Stimulated activated CD4-positive, alpha-beta T cell treated with anti-CD3 and anti-CD28 coated beads, TNF-alpha, amount 100 ng/mL, for 48 hours (primary cell): ENCODE results near the gene PROSER2.

ENCODE experiments used
- DNase-seq, 3 donors: peaks; one replicate each; pipeline ENCODE4 v3.0.0-alpha.2; 2020; ENCODE audit warnings: low read depth in 3 of 3

Gene PROSER2

DNA sequence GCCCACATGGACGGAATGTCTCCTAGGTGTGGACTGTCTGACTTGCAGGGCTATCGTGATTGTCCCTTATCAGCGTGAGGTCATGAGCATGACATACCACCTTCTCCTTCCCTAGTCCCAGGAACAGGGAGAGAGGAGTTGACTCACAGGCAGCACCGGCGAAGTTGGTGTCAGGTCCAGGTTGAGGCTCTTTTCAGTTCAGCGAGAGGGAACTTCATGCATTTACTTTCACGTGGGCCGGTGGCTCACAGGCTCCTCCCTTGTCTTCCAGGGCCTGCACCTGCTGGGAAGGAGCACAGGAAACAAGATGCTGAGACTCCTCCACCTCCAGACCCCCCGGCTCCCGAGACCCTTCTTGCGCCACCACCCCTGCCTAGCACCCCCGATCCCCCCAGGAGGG, 46.1 kb downstream of the PROSER2 start:
- DNase-seq: no peak

DNA sequence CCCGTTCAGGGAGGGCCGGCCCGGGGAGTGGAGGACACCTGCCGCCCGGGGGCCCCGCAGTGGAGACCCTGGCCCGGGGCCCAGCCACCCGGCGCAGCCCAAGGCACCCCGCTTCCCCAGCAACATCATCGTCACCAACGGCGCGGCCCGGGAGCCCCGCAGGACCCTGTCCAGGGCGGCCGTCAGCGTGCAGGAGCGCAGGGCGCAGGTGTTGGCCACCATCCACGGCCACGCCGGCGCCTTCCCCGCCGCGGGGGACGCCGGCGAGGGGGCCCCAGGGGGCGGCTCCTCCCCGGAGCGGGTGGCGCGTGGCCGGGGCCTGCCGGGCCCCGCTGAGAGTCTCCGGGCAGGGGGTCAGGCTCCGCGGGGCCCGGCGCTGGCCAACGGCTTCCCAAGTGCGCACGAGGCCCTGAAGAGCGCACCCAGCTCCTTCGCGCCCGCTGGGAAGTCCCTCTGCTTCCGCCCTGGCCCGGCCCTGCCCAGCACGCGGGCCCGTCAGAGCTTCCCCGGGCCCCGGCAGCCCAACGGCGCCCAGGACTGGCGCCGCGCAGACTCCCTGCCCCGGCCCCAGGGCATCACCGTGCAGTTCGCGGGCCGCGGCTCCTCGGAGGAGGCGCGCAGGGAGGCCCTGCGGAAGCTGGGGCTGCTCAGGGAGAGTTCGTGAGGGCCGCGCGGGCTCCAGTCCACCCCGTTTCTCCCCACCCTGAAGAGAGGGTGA, 46.7 kb downstream of the PROSER2 start:
- DNase-seq: no peak

GRCh38 chr10:11870461-11870780, 47.3 kb downstream of the PROSER2 start:
- DNase-seq: no peak

DNA sequence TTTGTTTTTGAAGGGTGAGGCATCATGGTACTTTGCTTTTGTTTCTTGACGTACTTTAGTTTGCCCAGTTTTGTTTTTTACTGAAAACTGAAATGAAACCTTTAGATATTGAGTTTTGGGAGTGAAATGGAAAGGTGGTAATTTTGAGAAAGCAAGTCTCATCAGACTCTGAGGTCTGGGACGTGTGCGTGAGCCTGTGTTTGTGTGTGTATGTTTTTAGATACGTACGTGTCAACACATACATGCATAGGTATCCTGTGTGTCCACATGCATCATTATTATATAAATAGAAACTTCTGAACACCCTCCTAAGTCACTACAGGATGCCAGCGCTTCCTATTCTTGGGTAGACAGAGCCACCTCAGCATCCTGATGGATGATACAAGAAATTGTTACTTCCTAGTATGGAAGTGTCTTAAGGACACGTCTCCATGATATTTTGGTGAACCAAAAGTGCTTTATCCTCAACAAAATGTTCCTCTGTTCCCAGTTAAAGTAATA, 47.8 kb downstream of the PROSER2 start:
- no peak for DNase-seq

DNA sequence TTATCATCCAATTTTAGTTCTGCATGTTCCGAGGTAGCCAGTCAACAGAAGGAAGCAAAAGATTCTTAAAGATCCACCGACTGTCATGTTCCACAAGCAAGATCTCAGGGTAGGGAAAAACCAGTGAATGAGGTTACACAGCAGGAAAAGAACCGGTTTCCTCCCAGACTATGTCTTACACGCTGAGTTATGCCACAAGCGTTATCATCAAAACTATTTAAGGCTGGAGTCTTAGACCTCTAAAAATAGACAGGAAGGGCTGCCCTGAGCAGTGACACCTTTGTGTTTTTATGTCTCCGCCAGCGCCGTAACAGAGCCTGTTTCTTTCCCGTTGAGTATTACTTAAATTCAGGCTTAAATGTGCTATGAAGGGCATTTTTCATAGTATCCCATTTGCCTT, 48.3 kb downstream of the PROSER2 start:
- no peak for DNase-seq

- peak in 1 of 3 donors; percentile 13 for DNase-seq
Measured at GRCh38 chr10:11874568-11875493, 51.7 kb downstream of the PROSER2 start.

DNA sequence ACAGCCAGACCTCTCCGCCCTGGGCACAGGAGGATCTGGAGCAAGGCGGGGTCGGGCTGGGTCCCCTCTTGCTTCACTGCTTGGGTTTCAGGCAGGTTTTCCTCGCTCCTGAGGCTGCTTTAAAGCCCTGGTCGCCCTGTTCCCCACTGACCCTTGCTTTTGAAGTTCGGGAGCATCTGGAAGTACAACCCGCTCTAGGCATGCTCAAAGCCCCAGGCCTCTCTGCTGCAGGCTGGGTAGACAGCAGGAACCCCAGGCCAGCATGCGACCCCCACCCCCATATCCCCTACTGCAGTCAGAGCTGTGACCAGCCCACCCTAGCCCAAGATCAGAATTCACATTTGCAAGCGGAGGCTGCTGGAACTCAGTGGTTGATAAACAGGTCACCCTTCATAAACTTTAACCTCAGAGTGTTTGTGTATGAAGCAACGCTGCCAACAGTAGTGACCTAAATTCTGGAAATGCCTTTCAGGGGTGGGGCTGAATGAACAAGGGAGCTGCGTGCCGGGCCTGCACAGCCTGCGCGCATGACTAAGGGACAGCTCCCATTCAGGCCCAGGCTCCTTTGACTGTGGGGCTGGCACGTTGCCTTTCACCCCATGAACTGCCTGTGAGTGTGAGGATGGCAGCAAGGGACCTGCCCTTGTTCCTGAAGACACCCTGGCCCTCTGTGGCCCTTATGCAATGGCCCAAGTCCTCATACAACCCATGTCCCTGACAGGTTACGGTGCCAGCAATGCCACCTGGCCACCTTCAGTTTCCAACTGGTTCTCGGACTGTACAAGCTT, 52.5 kb downstream of the PROSER2 start:
- no peak for DNase-seq

DNA sequence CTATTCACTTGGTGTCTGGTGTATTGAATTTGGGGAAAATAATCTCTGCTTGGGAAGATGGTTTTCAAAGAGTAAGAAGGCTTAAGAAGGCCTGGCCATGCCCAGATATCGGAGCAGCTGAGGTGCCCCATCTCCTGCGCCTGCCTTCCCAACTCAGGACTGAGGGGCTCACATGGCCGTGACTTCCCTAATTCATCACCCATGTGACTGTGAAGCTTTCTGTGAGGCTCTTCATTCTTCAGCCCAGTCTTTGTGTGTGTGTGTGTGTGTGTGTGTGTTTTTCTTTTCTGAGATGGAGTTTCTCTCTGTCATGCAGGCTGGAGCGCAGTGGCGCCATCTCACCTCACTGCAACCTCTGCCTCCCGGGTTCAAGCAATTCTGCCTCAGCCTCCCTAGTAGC, 53.2 kb downstream of the PROSER2 start:
- DNase-seq: no peak

GRCh38 chr10:11876805-11877590, 53.8 kb downstream of the PROSER2 start:
- no peak for DNase-seq

DNA sequence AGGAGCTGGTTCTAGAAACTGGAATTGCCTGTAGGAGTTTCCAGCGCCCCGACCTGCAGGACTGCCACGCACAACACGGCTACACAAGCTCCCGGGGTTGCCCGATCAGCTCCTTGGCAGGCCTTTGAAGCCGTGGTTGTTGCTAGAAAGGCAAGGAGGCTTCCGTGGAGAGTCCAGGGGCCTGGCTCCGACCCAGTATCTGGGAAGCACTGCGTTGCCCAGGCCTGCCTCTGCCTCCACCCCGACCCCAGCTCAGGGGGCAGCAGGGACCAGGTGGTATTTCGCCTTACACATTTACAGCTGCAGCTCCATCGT, 54.4 kb downstream of the PROSER2 start:
- no peak for DNase-seq

- DNase-seq: no peak
Measured at GRCh38 chr10:11878776-11879175, 55.6 kb downstream of the PROSER2 start.

DNA sequence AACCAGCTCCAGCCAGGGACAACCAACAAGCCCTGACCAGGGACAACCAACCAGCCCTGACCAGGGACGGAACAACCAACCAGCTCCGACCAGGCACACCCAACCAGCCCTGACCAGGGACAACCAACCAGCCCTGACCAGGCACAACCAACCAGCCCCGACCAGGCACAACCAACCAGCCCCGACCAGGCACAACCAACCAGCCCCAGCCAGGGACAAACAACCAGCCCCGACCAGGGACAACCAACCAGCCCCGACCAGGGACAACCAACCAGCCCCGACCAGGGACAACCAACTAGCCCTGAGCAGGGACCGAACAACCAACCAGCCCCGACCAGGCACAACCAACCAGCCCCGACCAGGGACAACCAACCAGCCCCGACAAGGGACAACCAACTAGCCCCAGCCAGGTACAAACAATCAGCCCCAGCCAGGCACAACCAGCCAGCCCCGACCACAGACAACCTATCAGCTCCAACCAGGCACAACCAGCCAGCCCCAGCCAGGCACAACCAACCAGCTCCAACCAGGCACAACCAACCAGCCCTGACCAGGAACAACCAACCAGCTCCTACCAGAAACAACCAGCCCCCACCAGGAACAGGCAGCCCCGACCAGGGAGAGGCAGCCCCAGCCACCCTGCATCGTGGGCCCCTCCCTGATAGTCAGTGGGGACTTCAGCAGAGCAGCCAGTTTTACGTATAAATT, 56.4 kb downstream of the PROSER2 start:
- no peak for DNase-seq

DNA sequence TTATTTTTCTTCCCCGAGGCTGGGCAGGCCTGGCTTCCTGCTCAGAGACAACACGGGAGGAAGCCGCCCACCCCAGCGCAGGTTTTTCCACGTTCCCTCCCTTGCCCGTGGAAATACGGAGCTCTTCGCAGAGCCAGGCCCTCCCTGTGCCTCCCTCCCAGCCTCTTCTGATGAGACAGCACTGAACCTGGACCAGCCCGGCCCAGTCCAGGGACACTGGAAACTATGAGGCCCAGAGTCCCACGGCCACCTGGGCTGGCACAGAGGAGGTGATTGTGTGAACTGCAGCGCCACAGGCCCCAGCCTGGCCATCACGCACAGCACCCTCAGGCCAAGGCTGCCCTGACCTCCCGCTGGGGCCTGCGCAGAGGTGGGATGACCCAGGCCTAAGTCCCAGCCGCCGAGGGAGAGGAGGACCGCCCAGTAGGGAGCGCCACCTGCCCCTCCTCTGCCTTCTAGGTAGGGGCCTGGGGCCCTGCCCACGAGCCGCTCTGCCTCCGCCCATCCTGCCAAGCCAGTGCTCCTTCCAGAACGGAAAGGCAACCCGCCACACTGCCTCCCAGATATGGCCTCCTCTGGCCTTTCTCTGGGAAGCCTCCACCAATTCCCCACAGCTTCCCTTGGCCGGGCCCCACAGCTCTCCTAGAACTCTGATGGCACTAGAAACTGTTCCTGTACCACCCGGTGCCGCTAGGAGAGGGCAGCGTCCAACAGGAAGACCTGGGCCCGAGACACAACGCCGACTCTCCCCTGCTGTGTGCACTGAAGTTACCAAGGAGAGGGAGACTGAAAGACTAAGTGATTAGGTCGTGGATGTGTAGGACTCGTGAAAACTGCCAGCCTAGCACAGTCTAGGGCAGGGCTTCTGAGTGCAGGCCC, 57.2 kb downstream of the PROSER2 start:
- DNase-seq: no peak

DNA sequence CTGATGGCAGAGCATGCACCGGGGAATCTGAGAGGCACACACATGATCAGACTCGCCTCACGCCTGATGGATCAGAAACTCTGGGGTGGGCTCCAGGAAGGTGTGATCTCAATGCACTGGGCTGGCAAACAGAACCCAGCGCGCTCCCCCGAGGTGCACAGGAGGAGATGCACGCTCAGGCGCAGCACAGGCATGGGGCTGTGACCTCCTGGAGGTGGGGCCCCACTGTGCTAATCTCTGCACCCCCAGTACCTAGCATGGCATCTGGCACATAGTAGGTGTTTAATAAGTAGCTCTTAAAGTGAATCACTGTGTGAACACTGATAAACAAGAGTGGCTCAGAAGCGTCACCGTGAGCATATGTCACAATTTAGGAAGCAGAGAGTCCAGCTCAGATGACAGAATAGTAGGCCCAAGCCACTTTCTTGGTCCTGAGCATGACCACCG, 57.9 kb downstream of the PROSER2 start:
- DNase-seq: no peak

GRCh38 chr10:11881477-11882417, 58.6 kb downstream of the PROSER2 start:
- DNase-seq: no peak

GRCh38 chr10:11882646-11883375, 59.7 kb downstream of the PROSER2 start:
- no peak for DNase-seq

GRCh38 chr10:11884706-11885423, 61.7 kb downstream of the PROSER2 start:
- DNase-seq: no peak
